Testis (tissue), 2 donors: Measurements from ENCODE around the gene PGA5.

Source experiments
- CTCF ChIP-seq, 3 experiments: fragments of 450-650 bp in 2 of 3; fragments of 200-600 bp in 1 of 3; sonication (generic) in 1 of 3; IDR thresholded peaks; one replicate each; pipeline ENCODE4 v1.5.1; 2016 to 2019; ENCODE audit warnings: antibody characterized with exemption in 3 of 3, mild to moderate bottlenecking in 2 of 3, moderate library complexity in 1 of 3
- POLR2A ChIP-seq: fragments of 450-650 bp; IDR thresholded peaks from one replicate; pipeline ENCODE4 v1.6.1; 2017; ENCODE audit warnings: antibody characterized with exemption, mild to moderate bottlenecking, moderate library complexity

DNA sequence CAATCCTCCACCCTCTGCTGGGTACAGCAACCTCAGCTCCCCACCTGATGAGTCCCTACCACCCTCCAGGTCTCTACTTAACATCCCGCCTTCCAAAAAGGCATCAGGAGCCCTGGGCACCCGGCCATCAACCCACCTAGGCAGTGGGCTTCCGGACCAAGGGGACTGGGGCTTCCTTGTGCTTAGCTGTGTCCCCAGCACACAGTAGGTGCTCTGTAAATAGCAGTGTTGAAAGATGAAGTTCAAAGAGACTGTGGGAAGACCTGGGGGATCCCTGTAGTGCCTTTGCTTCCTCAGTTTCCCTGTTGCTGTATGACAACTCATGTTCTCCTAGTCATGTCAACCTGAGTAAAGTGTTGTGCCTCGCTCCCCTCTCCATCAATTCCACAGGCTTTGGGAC lies 33.1 kb downstream of the PGA5 start:
- TF ChIP-seq CTCF (IDR thresholded peaks at IDR 0.05) (no peak), POLR2A (no peak)
